GM18870 (cell line): ENCODE data around the gene CCDC192.

Experiments
- ATAC-seq: cut with Tn5 transposase; IDR thresholded peaks from one replicate; pipeline ENCODE4 v1.9.1; 2021; ENCODE audit warnings: moderate library complexity; ENCODE audit not compliant: unreplicated experiment

The CCDC192 gene

GRCh38 chr5:127975961-127976360 is 272.8 kb downstream of the CCDC192 start:
- ATAC-seq: no peak

GRCh38 chr5:127976525-127976924 is 273.3 kb downstream of the CCDC192 start:
- no peak for ATAC-seq

DNA sequence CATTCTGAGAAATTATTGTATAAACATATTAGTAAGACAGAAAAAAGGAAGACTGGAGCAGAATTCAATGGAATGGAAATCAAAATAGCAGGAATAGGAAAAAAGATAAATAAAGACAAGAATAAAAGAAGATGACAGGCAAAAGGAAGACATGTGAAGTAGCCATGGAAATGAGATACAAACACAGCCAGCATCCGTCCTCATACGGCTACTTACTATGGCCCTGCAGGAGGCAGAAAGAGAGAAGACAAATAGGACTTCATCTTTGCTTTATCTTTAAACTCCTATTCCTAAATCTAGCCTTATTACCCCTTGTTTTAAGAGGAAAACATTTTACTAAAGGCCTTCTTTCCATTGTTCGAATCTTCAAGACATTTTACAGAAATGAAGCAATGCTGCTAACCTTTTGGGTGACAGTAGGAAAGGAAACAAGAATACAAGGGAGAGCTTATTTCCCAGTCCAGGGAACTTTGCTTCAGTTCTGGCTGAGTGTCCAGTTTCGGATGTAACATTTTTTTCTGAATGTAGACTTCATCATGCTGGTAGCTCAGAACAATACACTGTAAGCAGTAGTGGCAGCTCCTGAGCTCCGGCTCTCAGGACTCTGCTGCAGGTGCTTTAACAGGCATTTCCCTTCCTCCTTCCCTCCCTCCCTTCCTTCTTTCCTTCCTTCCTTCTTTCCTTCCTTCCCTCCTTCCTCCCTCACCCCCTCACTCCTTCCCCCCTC is 274.0 kb downstream of the CCDC192 start:
- ATAC-seq: no peak

- ATAC-seq: no peak
Observed at GRCh38 chr5:127978738-127979300, 275.6 kb downstream of the CCDC192 start.

DNA sequence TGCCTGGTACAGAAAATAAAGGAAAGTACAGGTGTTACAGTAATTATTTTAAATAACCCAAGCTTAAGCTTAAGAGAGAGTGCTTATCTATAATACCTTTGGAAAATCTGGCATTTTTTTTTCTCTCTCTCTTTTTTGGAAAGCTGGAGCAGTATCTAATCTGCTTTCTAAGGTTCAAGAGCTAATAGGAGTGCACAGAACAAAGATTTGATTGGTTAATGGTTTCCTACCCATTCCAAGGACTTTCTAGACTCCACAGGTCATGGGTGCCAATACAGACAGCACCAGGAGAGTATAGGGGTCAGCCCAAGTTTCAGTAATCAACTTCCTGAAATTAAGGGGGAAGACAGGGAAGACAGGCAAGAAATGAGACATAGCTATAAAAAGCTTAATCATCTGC is 276.3 kb downstream of the CCDC192 start:
- ATAC-seq: no peak

DNA sequence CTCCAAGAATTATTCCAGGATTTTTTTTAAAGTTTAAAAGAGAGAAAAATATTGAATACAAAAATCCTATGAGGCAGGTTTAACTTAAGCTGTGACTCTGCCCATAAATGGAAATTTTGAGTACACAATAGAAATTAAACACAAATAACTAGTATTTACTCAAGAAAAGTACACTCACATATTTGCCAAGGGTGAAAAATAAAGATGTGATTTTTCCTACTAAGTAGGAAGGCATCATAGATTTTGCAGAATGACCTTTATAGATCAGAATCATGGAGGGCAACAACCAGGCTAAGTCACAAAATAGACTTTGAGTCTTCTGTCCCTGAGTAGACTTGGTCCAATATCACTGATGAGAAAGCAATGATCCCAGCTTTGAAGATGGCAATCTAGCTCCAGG is 277.7 kb downstream of the CCDC192 start:
- ATAC-seq: no peak

- no peak for ATAC-seq
Observed at GRCh38 chr5:127981498-127981897, 278.3 kb downstream of the CCDC192 start.

GRCh38 chr5:127985811-127986325 is 282.7 kb downstream of the CCDC192 start:
- no peak for ATAC-seq

GRCh38 chr5:127987354-127988145 is 284.4 kb downstream of the CCDC192 start:
- ATAC-seq: no peak

- ATAC-seq: no peak
Observed at GRCh38 chr5:127988146-127988760, 285.1 kb downstream of the CCDC192 start.
